C4-2B (cell line): ENCODE results near the gene SLC29A4.
"Not testable (repeated sequence)": the region's sequence is repeated elsewhere in the genome, so short reads cannot be mapped to it uniquely, and the experiment has no call there.

ENCODE experiments used
- H3K27ac ChIP-seq: fragments of 450-650 bp; 2 replicates; pipeline ENCODE4 v1.5.1; 2017
- CTCF ChIP-seq: fragments of 450-650 bp; conservative IDR thresholded peaks from 2 replicates; pipeline ENCODE4 v1.5.1; 2017; ENCODE audit warnings: mild to moderate bottlenecking
- ZFX ChIP-seq: fragments of 450-650 bp; IDR thresholded peaks from 2 replicates; pipeline ENCODE4 v1.6.1; 2017

The SLC29A4 gene

GRCh38 chr7:5274441-5274840, 8.3 kb upstream of the SLC29A4 start:
- TF ChIP-seq ZFX: no peak
- TF ChIP-seq CTCF: no peak
- H3K27ac ChIP-seq: no peak overlapping the region

GRCh38 chr7:5274985-5275431, 7.7 kb upstream of the SLC29A4 start:
- H3K27ac ChIP-seq: not testable (repeated sequence)

GRCh38 chr7:5275510-5275909, 7.2 kb upstream of the SLC29A4 start:
- H3K27ac ChIP-seq: not testable (repeated sequence)

GRCh38 chr7:5276123-5276522, 6.6 kb upstream of the SLC29A4 start:
- H3K27ac ChIP-seq: not testable (repeated sequence)

GRCh38 chr7:5276611-5277010, 6.1 kb upstream of the SLC29A4 start:
- no peak for TF ChIP-seq ZFX
- no peak for TF ChIP-seq CTCF

GRCh38 chr7:5278766-5279165, 4.0 kb upstream of the SLC29A4 start:
- H3K27ac ChIP-seq: no peak overlapping the region
- TF ChIP-seq CTCF: no peak
- TF ChIP-seq ZFX: no peak

More at GRCh38 chr7:5276611-5277010, 6.1 kb upstream of the SLC29A4 start:
- no peak overlapping the region for H3K27ac ChIP-seq

- H3K27ac ChIP-seq: no peak overlapping the region
- no peak for TF ChIP-seq CTCF
- no peak for TF ChIP-seq ZFX
Observed at GRCh38 chr7:5279734-5280133, 3.0 kb upstream of the SLC29A4 start.

GRCh38 chr7:5281598-5282500, 894 bp upstream of the SLC29A4 start:
- not testable (repeated sequence) for H3K27ac ChIP-seq

- TF ChIP-seq CTCF (no peak), ZFX (no peak)
Observed at GRCh38 chr7:5283421-5284303, 919 bp downstream of the SLC29A4 start.

More at GRCh38 chr7:5283421-5284303, 919 bp downstream of the SLC29A4 start:
- no peak overlapping the region for H3K27ac ChIP-seq
